Central memory CD4-positive, alpha-beta T cell (primary cell): ENCODE data around the gene DSE.

Experiments
- DNase-seq: peaks from one replicate; pipeline ENCODE4 v3.0.0; 2022

Gene DSE

DNA sequence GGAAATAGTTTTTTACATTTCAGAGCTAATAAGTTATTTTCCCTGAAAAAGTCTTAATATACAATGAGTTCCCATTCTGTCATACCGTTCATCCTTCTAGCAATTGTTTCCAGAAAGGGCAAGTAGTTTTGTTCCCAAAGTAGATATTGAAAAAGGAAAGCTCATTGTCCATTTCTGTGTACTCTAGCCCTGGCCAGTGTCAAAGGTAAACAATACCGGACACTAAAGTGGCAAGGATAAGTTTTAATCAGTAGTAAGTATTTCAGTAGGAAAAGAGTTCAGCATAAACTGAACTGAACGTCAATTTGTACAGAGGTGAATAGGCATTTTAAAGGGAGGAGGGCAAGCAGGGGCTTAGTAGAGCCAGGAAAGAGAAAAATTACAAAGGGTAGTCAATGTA, 46.9 kb downstream of the DSE start:
- no peak for DNase-seq

- no peak for DNase-seq
Measured at GRCh38 chr6:116419069-116419786, 48.5 kb downstream of the DSE start.

DNA sequence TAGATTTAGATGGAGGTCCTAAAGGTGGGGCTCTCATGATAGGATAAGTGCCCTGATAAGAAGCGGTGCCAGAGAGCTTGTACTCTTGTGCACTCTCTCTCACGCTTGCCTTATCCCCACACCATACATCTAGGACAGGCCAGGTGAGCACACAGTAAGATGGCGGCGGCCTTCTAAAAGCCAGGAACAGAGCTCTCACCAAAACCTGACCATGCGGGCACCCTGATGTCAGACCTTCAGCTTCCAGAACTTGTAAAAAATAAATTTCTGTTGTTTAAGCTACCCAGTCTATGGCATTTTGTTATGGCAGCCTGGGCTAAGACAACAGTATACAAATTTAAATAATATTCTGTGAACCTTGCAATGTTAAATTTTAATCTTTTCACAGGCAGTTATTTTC, 49.6 kb downstream of the DSE start:
- no peak for DNase-seq

GRCh38 chr6:116422238-116422637, 51.5 kb downstream of the DSE start:
- DNase-seq = no peak

DNA sequence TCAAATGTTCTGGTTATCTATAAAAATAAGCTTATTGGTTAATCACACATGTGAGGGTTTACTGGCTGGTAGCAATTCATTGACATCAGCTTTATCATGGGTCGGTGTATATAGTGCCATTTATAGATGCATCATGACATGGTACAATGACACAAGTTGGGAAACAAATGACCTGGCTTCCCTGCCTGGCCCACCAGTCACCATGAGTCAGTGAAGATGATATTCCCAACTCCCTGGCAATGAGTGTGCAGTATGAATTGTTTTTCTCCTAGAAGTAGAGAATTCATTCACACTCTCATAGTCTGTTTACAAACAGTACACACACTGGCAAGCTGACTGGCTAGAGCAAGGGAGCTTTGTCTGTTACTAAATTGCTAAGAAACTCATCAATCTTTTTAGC, 53.3 kb downstream of the DSE start:
- no peak for DNase-seq

GRCh38 chr6:116426551-116426950, 55.8 kb downstream of the DSE start:
- DNase-seq = no peak

DNA sequence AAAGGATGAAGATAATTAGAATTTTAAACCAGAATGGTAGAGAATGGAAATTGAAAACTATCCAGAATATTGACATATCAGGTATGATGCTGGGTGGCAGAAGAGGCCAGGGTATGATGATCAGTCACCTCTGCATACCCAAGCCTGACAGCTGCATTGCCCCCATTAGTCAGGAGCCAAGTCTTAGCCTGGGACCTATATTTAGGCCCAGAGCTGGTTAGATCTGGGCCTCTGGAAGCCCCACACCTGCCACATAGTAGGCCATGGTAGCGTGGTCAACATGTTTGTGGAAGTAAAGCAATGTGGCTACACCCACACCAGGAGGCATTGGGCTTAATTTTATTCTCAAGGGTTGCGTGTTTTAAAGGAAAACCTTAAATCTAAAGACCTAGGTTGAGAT, 58.4 kb downstream of the DSE start:
- DNase-seq = no peak

GRCh38 chr6:116430860-116431259, 60.1 kb downstream of the DSE start:
- no peak for DNase-seq

DNA sequence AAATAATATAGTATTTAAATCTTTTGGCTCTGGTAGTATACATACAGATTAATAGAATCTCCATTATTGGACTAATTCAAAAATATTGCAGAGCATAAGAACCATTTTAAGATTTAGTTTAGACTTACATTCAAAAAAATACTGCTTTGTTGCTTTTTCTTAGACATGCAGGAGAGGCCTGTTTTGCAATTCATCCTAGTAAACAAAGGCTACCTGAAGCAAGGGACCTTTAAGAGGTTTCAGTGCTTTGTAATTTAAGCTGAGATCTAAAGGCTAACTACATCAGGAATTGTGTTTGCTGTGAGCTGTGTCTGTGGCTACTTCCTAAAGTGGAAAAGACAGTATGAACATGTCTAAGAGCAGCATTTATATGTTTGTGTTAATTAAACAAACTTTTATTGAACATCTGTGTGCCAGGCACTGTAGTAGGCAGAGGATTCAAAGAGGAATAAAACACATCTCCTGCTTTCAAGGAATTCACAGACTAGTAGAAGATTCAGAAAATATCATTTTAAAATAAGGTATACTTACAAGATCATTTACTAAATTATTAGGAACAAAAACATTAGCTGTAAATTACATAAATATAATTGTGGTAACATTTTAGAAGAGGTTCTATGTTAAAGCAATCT, 61.3 kb downstream of the DSE start:
- no peak for DNase-seq

- no peak for DNase-seq
Measured at GRCh38 chr6:116433206-116433712, 62.5 kb downstream of the DSE start.

DNA sequence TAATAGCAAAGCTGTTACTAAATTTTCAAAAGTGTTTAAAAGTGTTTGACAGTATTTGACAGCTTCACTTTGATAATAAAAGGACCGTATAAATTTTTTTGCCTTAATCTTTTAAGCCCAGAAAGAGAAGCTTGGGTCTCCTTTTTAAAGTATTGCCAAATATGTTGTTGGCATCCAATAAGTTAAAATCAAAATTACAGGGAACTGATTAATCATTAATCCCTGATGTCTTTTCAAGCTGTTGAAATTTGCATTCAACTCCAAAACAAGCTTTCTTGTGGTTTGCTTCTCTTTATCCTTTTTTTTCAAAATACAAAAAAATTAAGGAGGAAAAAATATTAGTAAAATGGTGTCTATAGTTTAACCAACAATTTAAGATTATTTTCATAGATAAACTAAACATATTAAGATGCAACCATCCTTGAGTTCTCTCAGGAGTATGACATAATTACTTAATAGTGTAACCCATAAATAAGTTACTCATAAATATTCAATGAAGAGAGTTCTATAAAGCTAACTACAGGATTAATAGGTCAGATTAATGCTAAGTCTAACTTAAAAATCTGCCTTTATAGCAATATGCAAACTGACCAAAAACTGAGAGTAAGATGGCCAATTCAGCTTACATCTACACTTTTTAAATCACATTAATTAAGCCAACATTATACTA, 63.4 kb downstream of the DSE start:
- no peak for DNase-seq

DNA sequence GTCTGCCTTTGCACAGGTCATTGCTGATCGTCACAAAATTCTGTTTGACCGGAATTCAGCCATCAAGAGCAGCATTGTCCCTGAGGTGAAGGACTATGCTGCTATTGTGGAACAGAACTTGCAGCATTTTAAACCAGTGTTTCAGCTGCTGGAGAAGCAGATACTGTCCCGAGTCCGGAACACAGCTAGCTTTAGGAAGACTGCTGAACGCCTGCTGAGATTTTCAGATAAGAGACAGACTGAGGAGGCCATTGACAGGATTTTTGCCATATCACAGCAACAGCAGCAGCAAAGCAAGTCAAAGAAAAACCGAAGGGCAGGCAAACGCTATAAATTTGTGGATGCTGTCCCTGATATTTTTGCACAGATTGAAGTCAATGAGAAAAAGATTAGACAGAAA, 65.8 kb downstream of the DSE start:
- no peak for DNase-seq

DNA sequence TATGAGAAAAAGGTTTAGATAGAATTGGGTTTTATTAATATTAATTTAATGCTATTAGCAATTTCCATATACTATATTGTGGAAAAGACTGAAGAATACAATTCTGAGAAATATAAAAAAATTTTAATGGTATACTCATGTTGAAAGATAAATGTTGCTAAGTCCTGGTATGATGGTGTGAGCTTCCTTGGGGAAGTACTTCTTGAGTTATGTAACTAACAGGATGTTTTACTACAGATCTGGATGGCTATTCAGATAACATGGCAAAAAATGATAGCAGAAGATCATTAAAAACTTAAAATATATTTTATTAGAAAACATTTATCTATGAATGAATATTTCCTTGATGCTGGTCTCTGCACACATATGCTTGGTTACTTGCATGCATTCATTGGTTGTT, 66.9 kb downstream of the DSE start:
- DNase-seq = no peak

GRCh38 chr6:116438590-116439448, 68.1 kb downstream of the DSE start:
- DNase-seq = no peak

DNA sequence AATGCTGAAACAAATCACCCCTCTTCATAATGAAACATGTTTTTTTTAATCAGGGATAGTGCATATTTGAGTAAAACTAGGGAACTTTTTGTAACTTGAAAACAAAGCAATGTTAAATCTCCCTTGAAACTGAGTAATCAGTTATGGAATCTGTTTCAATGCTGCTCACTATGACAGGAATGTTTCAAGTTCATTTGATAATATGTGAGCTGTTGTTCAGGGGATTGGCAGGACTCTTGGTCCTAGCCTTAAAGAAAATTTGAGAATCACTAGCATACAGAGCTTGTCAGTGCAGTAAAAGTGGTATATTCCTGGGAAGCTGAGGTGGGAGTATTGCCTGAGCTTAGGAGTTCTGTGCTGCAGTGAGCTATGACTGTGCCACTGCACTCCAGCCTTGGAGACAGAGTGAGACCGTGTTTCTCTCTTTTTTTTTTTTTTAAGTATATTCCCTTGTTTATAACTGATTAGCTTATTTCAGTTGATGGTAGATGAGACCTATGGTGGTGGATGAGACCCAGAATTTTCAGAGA, 68.8 kb downstream of the DSE start:
- DNase-seq = no peak

GRCh38 chr6:116443105-116443504, 72.4 kb downstream of the DSE start:
- DNase-seq = no peak

DNA sequence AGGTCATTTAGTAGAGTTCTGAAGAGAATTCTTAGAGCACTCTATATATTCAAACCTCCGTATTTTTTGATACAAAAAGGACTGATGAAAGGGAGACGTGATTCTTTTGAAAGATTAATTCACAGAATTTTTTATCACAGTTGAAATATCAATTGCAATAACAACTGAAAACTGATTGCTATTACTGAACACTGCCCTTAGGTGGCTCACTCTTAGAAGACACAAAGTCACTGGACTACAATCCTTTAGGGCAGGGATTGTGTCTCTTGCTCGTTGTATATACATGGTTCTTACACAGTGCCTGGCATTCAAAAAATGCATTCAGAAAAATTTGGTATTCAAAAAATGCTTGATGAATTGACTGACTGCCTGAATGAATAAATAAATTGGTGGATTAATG, 73.3 kb downstream of the DSE start:
- DNase-seq = no peak

DNA sequence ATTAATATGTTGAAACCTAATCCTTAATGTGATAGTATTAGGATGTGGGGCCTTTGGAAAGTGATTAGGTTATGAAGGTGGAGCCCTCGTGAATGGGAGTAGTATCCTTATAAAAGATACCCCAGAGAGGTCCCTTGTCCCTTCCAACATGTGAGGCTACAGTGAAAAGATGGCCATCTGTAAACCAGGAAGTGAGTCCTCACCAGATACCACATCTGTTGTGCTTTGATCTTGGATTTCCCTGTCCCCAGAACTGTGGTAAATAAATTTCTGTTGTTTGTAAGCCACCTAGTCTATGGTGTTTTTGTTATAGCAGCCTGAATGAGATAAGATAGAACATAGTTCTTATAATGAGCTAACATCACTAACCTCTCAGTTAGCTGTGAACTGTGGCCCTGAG, 73.8 kb downstream of the DSE start:
- no peak for DNase-seq

DNA sequence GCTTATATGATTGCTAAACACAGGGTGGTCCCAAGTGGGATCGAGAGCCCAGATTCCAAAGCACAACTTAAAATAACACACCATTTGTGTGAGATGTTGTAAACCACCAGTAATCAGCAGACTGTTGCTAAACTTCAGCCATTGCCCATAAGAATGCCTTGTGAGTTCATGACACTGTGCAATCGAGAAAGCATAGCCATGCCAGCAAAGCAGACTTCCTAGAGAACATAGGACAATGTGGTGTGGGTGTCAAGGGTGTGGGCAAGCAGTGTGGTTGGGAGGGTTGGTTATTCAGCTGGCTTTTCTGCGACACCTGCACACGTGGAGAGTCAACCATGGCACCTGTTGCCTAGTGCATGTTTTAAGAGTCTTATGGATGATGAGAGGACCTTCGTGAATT, 74.4 kb downstream of the DSE start:
- DNase-seq = no peak

GRCh38 chr6:116446399-116446798, 75.7 kb downstream of the DSE start:
- no peak for DNase-seq

DNA sequence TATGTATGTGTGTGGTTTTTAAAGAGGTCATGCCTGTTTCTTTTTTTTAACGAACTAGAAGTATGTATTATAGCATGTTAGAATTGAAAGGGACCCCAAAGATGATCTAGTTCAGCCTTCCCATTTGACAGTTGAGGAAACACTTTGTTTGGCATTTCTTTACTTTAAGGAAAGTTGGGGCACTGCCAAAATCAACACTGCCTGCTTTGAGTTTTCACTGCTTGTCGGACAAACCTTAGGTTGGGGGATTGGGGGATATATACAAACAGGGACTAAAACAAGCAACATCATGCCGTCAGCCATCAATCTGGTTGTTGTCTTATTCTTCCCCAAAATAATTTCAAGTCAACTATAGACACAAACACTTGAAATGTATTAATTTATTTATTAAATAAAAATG, 76.3 kb downstream of the DSE start:
- DNase-seq = no peak

DNA sequence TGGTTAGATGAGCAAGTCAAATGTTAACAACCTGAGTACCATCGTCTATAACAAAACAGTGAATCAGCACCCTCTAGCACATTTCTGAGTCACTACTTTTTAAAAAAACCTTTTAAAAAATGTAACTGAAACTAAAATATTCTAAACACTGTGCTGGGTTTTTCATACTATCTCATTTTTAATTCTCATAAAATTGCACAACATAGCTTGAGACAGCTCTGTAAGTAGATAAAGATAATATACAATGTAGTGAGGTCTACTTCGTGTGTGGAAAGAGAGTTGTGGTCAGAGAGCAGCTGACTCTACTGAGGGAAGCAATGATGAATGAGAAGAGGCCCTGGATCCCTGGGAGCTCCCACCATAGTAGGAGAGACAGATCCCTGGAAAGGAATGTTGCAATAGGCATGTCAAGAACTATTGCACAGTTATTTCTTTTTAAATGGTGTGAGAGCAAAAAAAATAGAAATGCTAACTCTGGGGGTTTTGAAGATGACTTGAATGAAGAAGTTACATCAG, 76.8 kb downstream of the DSE start:
- DNase-seq = no peak

- DNase-seq = no peak
Measured at GRCh38 chr6:116449565-116449964, 78.8 kb downstream of the DSE start.
